ELR (cell line): ENCODE data around the gene ZNF346.
"Not testable (repeated sequence)": the region's sequence is repeated elsewhere in the genome, so short reads cannot be mapped to it uniquely, and the experiment has no call there.

Experiments used
- DNase-seq: peaks from one replicate; pipeline ENCODE4 v3.0.0-alpha.2; 2015; ENCODE audit warnings: low read depth

The ZNF346 gene

GRCh38 chr5:177010153-177010552 is 12.3 kb upstream of the ZNF346 start:
- DNase-seq: no peak

GRCh38 chr5:177015156-177015555 is 7.3 kb upstream of the ZNF346 start:
- DNase-seq: no peak

DNA sequence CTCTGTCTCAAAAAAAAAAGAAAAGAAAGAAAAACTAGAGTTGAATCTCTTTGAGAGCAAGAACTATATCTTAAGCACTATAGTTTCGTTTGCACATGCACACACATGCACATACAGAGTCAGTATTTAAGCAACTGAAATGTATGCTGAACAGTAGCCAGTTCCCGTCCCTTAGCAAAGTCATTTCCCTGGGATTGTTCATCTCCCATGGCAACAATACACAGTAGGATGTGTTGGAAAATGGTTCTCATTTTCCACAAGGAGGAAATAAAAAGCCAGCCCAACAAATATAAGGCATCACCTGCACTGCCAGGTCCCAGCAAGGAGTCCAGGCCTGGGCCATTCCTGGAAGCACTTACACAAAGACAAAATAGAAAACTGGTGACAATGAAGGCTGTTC is 4.2 kb upstream of the ZNF346 start:
- no peak for DNase-seq

DNA sequence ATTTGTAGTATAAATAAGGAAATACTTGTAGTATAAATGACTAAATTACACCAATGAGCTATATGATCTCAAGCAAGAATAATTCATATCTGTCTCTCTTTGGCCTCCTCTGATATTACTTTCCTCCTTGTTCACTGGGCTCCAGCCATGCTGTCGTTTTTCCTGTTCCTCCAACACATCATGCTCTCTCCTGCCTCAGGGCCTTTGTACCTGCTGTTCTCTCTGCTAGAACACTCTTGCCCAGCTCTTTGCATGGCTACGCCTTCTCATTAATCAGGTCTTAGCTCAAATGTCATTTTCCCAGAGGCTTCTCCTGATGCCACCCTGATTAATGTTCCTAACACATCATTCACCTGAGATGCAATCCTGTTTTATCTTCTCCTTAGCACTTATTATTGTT is 2.5 kb upstream of the ZNF346 start:
- DNase-seq: no peak

- DNase-seq: no peak
These were observed 788 bp downstream of the ZNF346 start for GRCh38 chr5:177023303-177023664.

DNA sequence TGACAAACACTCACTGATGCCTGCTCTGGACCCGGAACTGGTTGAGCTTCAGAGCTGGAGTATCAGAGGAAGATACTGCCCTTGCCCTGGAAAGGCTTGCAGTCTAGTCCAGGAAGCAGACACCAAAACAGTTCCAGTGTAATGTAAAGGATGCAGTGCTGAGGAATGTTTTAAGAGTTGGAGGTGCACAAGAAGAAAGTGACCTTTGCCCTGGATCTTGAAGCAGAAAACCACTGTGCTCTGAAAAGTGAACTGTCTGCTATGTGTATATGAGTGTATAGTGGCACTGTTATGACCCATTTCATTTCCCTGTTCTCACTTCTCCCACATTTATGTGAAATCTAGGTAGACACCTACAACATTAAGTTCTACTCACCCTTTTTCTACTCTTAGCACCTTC is 2.1 kb downstream of the ZNF346 start:
- no peak for DNase-seq

GRCh38 chr5:177025101-177025601 is 2.7 kb downstream of the ZNF346 start:
- no peak for DNase-seq

GRCh38 chr5:177027665-177028064 is 5.2 kb downstream of the ZNF346 start:
- no peak for DNase-seq

- no peak for DNase-seq
These were observed 7.0 kb downstream of the ZNF346 start for GRCh38 chr5:177029498-177029897.

- no peak for DNase-seq
These were observed 13.5 kb downstream of the ZNF346 start for GRCh38 chr5:177035976-177036375.

GRCh38 chr5:177036443-177036842 is 13.9 kb downstream of the ZNF346 start:
- DNase-seq: no peak

DNA sequence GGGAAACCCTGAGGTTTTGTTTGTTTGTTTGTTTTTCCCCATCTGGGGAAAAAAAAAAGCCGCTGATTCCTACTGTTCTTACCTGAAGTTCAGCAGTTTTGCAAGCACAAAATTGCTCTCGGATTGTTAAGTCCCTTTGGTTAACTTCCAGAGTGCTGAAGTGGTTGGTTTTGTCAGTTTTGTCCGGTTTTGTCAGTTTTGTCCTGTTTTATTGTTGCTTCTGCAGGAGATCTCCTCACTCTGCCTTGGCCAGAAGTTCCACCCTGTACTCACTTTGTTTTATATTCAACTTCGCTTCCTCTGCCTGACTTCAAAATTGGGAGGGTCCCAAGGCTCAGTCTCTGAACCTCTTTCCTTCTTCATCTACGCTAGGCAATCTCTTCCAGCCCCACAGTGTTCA is 14.4 kb downstream of the ZNF346 start:
- no peak for DNase-seq

DNA sequence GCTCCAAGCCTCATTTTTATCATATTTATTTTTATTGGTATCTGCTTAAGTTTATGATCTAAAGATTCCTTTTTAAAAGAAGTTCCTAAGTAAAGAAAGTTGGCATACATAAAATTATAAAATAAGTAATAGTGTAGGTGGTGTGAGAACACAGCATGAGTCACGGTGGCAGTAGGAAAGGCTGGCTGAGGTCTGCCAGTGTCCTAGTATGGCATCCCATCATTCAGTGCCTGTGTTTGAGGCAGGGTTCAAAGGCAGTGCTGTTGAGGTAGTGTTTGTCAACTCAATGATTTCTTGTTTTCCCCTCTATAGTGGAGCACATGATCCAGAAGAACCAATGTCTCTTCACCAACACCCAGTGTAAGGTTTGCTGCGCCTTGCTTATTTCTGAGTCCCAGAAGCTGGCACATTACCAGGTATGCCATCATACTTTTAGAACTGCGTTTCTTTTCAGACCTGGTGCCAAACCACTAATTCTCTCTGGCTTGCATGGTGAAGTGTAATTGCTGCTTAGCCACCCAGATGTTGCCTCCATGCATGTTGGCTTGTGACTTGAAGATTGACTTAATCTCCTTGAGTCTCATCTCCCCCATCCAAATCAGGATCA is 18.4 kb downstream of the ZNF346 start:
- DNase-seq: no peak

GRCh38 chr5:177041936-177042335 is 19.4 kb downstream of the ZNF346 start:
- DNase-seq: no peak

GRCh38 chr5:177043114-177043513 is 20.6 kb downstream of the ZNF346 start:
- no peak for DNase-seq

DNA sequence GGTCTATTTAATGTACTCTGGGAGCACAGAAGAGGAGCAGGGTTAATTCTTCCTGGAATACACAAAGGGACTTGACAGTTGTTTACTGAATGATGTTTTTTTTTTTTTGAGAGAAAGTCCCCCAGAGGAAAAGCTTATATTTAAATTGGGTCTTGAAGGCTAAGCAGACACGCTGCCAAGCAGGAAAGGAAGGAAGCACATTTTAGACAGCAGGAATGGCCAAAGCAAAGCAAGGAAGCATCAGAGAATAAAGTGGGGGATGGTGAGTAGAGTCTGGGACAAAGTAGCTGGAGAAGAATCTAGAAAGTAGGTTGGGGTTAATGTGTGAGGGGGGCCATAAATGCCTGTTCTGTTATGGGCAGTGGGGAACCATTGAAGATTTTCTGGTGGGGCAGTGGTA is 21.5 kb downstream of the ZNF346 start:
- DNase-seq: no peak

GRCh38 chr5:177044641-177045040 is 22.1 kb downstream of the ZNF346 start:
- no peak for DNase-seq

DNA sequence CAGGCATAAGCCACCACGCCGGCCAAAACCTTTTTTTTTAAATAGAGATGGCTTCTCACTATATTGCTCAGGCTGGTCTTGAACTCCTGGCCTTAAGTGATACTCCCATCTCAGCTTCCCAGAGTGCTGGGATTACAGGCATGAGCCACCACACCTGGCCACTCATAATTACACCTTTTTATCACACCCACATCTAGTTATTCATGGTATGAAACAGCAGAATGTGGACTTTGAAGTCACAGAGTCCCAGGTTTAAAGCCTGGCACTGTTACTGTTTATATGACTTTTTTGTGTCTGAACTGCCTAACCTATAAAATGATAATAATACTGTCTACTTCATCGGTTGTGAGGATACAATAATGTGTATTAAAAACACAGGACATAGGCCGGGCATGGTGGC is 23.1 kb downstream of the ZNF346 start:
- no peak for DNase-seq

DNA sequence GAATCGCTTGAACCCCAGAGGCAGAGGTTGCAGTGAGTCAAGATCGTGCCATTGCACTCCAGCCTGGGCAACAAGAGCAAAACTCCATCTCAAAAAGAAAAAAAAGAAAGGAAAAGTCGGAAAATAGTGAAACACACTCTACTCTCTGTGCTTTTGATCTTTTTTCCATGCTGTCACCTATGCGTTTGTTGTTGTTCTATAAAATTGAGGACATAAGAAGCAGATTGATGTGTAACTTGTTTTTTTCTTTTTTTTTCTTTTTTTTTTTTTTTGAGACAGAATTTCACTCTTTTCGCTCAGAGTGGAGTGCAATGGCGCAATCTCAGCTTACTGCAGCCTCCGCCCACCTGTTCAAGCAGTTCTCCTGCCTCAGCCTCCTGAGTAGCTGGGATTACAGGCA is 26.0 kb downstream of the ZNF346 start:
- DNase-seq: not testable (repeated sequence)

- DNase-seq: peak; percentile 8
These were observed 26.8 kb downstream of the ZNF346 start for GRCh38 chr5:177049285-177049684.

DNA sequence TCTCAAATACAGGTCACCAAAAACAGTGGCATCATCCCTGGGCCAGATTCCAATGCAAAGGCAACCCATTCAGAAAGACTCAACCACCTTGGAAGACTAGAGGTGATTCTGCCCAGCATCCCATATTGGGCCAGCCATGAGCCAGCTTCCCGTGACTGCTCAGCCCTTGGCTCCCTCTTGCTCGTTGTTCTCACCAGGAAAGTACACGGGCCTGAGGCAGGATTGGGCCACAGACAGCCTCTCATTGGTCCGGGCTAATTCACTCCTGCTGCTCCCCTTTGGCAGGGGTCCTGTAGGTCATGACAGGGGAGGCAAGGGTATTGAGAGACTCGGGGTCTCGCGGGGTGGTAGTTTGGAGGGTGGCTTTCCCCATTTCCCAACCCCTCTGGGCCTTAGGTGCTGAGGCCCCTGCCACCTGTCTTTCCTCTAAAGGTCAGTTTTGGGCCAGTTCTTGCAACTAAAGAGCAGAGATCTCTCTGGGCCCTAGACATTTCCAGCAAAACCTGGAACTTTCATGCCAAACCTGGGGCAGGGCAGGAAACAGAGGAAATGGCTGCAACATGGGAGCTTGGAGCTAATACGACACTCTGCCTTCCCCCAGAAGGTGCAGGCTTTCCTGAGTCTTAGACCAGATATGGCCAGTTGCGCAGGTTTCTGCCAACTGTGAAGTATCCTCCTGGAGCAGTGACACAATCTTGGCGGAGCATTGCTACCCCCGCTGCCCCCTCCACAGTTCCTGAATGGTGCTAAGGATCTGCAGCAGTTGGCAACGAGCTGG is 42.2 kb downstream of the ZNF346 start:
- DNase-seq: no peak

DNA sequence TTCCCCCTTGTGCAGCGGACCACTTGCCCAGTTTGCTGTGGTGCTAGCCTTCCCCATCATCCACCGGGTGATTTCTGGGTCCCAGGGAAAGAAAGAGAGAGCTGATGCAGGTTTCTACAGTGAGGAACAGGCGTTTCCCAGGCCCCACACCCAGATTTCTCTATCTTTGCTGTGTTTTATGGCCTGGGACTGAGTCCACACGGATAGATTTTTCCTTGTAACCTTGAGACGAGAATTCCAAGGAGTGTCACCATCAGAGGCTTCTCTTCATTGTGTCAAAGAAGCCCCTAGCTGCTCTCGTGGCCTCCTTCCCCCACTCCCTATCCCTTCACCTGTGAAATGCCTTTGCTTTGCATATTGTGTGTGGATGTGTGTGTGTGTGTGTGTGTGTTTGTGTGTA is 43.0 kb downstream of the ZNF346 start:
- no peak for DNase-seq

GRCh38 chr5:177066224-177066623 is 43.7 kb downstream of the ZNF346 start:
- peak; percentile 60 for DNase-seq

DNA sequence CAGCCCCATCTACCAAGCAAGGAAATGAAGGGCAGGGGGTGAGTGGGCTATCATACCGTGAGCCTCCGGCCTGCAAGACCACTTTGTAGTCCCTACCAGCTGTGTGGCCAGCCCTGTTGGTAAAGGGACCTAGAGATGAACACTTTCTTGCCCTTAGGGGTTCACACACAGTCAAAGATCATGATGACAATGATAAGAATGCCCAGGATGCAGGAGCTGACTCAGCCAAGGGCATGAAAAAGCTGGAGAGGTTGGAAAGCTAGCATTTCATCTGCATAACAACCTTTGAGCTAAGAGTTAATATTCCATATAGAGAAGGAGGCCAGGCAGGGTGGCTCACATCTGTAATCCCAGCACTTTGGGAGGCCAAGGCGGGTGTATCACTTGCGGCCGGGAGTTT is 45.0 kb downstream of the ZNF346 start:
- DNase-seq: peak; percentile 78
